KMS-11 (cell line): ENCODE data around the gene TMEM50B.

ENCODE experiments used
- H2AFZ ChIP-seq: fragments of 200-600 bp; sonication (generic); 2 replicates; pipeline ENCODE4 v1.6.1; 2016; ENCODE audit warnings: antibody characterized with exemption, mixed run types, low read depth
- H3K27ac ChIP-seq: fragments of 200-600 bp; sonication (generic); 2 replicates; pipeline ENCODE4 v1.6.1; 2016; ENCODE audit warnings: mild to moderate bottlenecking, mixed run types
- H3K27me3 ChIP-seq: fragments of 200-600 bp; sonication (generic); 2 replicates; pipeline ENCODE4 v1.6.1; 2017; ENCODE audit warnings: mild to moderate bottlenecking, low read depth, mixed run types, moderate library complexity; ENCODE audit not compliant: insufficient read depth
- H3K36me3 ChIP-seq: fragments of 200-600 bp; sonication (generic); 2 replicates; pipeline ENCODE4 v1.6.1; 2017; ENCODE audit warnings: mild to moderate bottlenecking, mixed run types; ENCODE audit not compliant: insufficient read depth
- H3K4me1 ChIP-seq: fragments of 200-600 bp; sonication (generic); 2 replicates; pipeline ENCODE4 v1.6.1; 2016; ENCODE audit warnings: mild to moderate bottlenecking, low read depth, mixed run types; ENCODE audit not compliant: poor library complexity, severe bottlenecking
- H3K4me2 ChIP-seq: fragments of 200-600 bp; sonication (generic); 2 replicates; pipeline ENCODE4 v1.7.0; 2016; ENCODE audit warnings: mild to moderate bottlenecking, mixed run types
- H3K4me3 ChIP-seq: fragments of 200-600 bp; sonication (generic); IDR thresholded peaks from 2 replicates; pipeline ENCODE4 v1.6.1; 2017; ENCODE audit warnings: low read depth, low read length, mixed read lengths; ENCODE audit not compliant: insufficient read depth
- H3K79me2 ChIP-seq: fragments of 200-600 bp; sonication (generic); 2 replicates; pipeline ENCODE4 v1.6.1; 2016; ENCODE audit warnings: low read depth, mixed run types; ENCODE audit not compliant: insufficient read depth
- H3K9ac ChIP-seq: fragments of 200-600 bp; sonication (generic); 2 replicates; pipeline ENCODE4 v1.6.1; 2016; ENCODE audit warnings: mild to moderate bottlenecking, mixed run types
- H4K20me1 ChIP-seq: fragments of 200-600 bp; sonication (generic); 2 replicates; pipeline ENCODE4 v1.6.1; 2016; ENCODE audit warnings: mild to moderate bottlenecking, mixed run types; ENCODE audit not compliant: insufficient read depth
- CTCF ChIP-seq: fragments of 200-600 bp; sonication (generic); conservative IDR thresholded peaks from 2 replicates; pipeline ENCODE4 v1.6.1; 2017; ENCODE audit warnings: low read depth, mild to moderate bottlenecking, antibody characterized with exemption, low read length, moderate library complexity, mixed read lengths

TMEM50B gene

GRCh38 chr21:33505833-33506232 lies 26.1 kb upstream of the TMEM50B start:
- Histone ChIP-seq H3K27ac (no peak overlapping the region), H3K9ac (no peak overlapping the region), H3K4me2 (no peak overlapping the region), H3K4me3 (no peak overlapping the region), H3K4me1 (no peaks in the 10 kb centered on the region), H4K20me1 (no peaks in the 10 kb centered on the region), H3K27me3 (no peaks in the 10 kb centered on the region), H3K36me3 (no peaks in the 10 kb centered on the region), H3K79me2 (no peaks in the 10 kb centered on the region), H2AFZ (no peak overlapping the region)
- no peak for TF ChIP-seq CTCF

- H3K27me3 ChIP-seq: no peaks in the 10 kb centered on the region; the same call in 1 of the 2 replicates
- H3K9ac ChIP-seq: no peak overlapping the region
- H4K20me1 ChIP-seq: no peaks in the 10 kb centered on the region
- TF ChIP-seq CTCF: no peak
- no peaks in the 10 kb centered on the region for H3K36me3 ChIP-seq
- H3K4me1 ChIP-seq: peaks cover 10% of the 10 kb centered on the region
- H3K4me2 ChIP-seq: no peak overlapping the region
- H3K79me2 ChIP-seq: no peaks in the 10 kb centered on the region
- H3K27ac ChIP-seq: no peak overlapping the region
- H3K4me3 ChIP-seq: no peak overlapping the region
- no peak overlapping the region for H2AFZ ChIP-seq
Measured at GRCh38 chr21:33496345-33496744, 16.6 kb upstream of the TMEM50B start.

GRCh38 chr21:33495743-33496142 lies 16.0 kb upstream of the TMEM50B start:
- Histone ChIP-seq H3K27me3 (no peaks in the 10 kb centered on the region; the same call in 1 of the 2 replicates), H4K20me1 (no peaks in the 10 kb centered on the region), H3K27ac (no peak overlapping the region), H3K79me2 (no peaks in the 10 kb centered on the region), H2AFZ (no peak overlapping the region), H3K4me3 (no peak overlapping the region), H3K4me2 (no peak overlapping the region), H3K36me3 (no peaks in the 10 kb centered on the region), H3K4me1 (peaks cover 12% of the 10 kb centered on the region), H3K9ac (no peak overlapping the region)
- TF ChIP-seq CTCF: no peak

- Histone ChIP-seq H3K27me3 (no peaks in the 10 kb centered on the region; the same call in 1 of the 2 replicates), H3K4me1 (peaks cover 15% of the 10 kb centered on the region), H3K27ac (no peak overlapping the region), H3K4me2 (no peak overlapping the region), H3K79me2 (no peaks in the 10 kb centered on the region), H3K36me3 (no peaks in the 10 kb centered on the region), H4K20me1 (no peaks in the 10 kb centered on the region), H2AFZ (no peak overlapping the region), H3K4me3 (no peak overlapping the region), H3K9ac (no peak overlapping the region)
- no peak for TF ChIP-seq CTCF
Measured at GRCh38 chr21:33493756-33494155, 14.0 kb upstream of the TMEM50B start.
